K562 (cell line): ENCODE measurements around the gene CIAPIN1. TPM values are rescaled to one million over a fixed set of nuclear protein-coding genes. Genes with fewer than 3 reads are reported as not detected.
A peak's percentile ranks its signal among the peaks of the same experiment; 100 is the strongest.

Source experiments
- ASH1L ChIP-seq: fragments of 450-650 bp; IDR thresholded peaks from 2 replicates; pipeline ENCODE4 v1.6.1; 2018; ENCODE audit warnings: borderline replicate concordance, mild to moderate bottlenecking, low read depth; ENCODE audit not compliant: partially characterized antibody
- BHLHE40 ChIP-seq: IDR thresholded peaks from 2 replicates; pipeline ENCODE4 v1.6.1; 2011; ENCODE audit warnings: low read length, improper control_type of control experiment
- GATAD2B ChIP-seq: fragments of 450-650 bp; IDR thresholded peaks from 2 replicates; pipeline ENCODE4 v1.6.1; 2017; ENCODE audit warnings: mild to moderate bottlenecking, borderline replicate concordance
- GMEB1 ChIP-seq: fragments of 250-450 bp; sonication (Bioruptor Pico); IDR thresholded peaks from 2 replicates; pipeline ENCODE4 v1.4.0; 2020; ENCODE audit warnings: mild to moderate bottlenecking
- HDAC3 ChIP-seq: fragments of 450-650 bp; IDR thresholded peaks from 2 replicates; pipeline ENCODE4 v1.6.1; 2018; ENCODE audit warnings: borderline replicate concordance, mild to moderate bottlenecking, moderate library complexity; ENCODE audit not compliant: partially characterized antibody
- HINFP ChIP-seq: fragments of 450-650 bp; conservative IDR thresholded peaks from 2 replicates; pipeline ENCODE4 v1.6.1; 2016; ENCODE audit warnings: missing genetic modification characterization, low read depth, mild to moderate bottlenecking, control low read depth, missing compliant biosample characterization
- ILF3 ChIP-seq: fragments of 450-650 bp; IDR thresholded peaks from 2 replicates; pipeline ENCODE4 v1.6.1; 2018; ENCODE audit warnings: antibody characterized with exemption, mild to moderate bottlenecking, moderate library complexity, borderline replicate concordance
- L3MBTL2 ChIP-seq: fragments of 450-650 bp; IDR thresholded peaks from 2 replicates; pipeline ENCODE4 v1.6.1; 2016; ENCODE audit warnings: mild to moderate bottlenecking, moderate library complexity
- NCOA2 ChIP-seq, 2 experiments: fragments of 450-650 bp; IDR thresholded peaks; 2 replicates each; pipeline ENCODE4 v1.6.1; 2018; ENCODE audit warnings: mild to moderate bottlenecking in 2 of 2, moderate library complexity in 1 of 2; ENCODE audit not compliant: partially characterized antibody in 2 of 2
- POLR2B ChIP-seq: fragments of 450-650 bp; IDR thresholded peaks from 2 replicates; pipeline ENCODE4 v1.6.1; 2018; ENCODE audit warnings: low read depth; ENCODE audit not compliant: partially characterized antibody
- PTRF ChIP-seq: fragments of 450-650 bp; IDR thresholded peaks from 2 replicates; pipeline ENCODE4 v1.6.1; 2016; ENCODE audit warnings: mild to moderate bottlenecking, missing genetic modification characterization, missing compliant biosample characterization
- RBBP5 ChIP-seq: fragments of 200-600 bp; sonication (generic); IDR thresholded peaks from 2 replicates; pipeline ENCODE4 v1.6.1; 2012; ENCODE audit warnings: borderline replicate concordance, mild to moderate bottlenecking, low read length, control low read depth, inconsistent platforms; ENCODE audit not compliant: insufficient read depth, poor library complexity, severe bottlenecking
- RCOR1 ChIP-seq, 2 experiments: IDR thresholded peaks; 2 replicates each; pipeline ENCODE4 v1.6.1; 2012; ENCODE audit warnings: low read depth in 2 of 2, low read length in 2 of 2, borderline replicate concordance in 1 of 2, improper control_type of control experiment in 1 of 2
- SMAD2 ChIP-seq: fragments of 150-350 bp; IDR thresholded peaks from 2 replicates; pipeline ENCODE4 v1.6.1; 2014; ENCODE audit warnings: low read depth, mild to moderate bottlenecking, low read length
- SP2 ChIP-seq: IDR thresholded peaks from 2 replicates; pipeline ENCODE4 v1.6.1; 2011; ENCODE audit warnings: mild to moderate bottlenecking, low read depth, low read length, moderate library complexity; ENCODE audit not compliant: poor library complexity, severe bottlenecking; ENCODE audit errors: extremely low read depth
- TCF3 ChIP-seq: sonication (generic); formaldehyde crosslinking; IDR thresholded peaks from 2 replicates; pipeline ENCODE4 v1.4.0; 2020; ENCODE audit warnings: mild to moderate bottlenecking, missing genetic modification reagents
- XRCC5 ChIP-seq: fragments of 200-400 bp; formaldehyde crosslinking; IDR thresholded peaks from 2 replicates; pipeline ENCODE4 v1.6.1; 2017; ENCODE audit warnings: low read depth, mild to moderate bottlenecking, low read length
- YBX1 ChIP-seq: fragments of 450-650 bp; IDR thresholded peaks from 2 replicates; pipeline ENCODE4 v1.7.1; 2016; ENCODE audit warnings: mild to moderate bottlenecking
- ZBED1 ChIP-seq: IDR thresholded peaks from 2 replicates; pipeline ENCODE4 v1.6.1; 2014
- ZNF644 ChIP-seq: fragments of 200-800 bp; sonication (Bioruptor generic); IDR thresholded peaks from 2 replicates; pipeline ENCODE4 v1.6.1; 2016; ENCODE audit warnings: low read depth, missing genetic modification characterization, missing compliant biosample characterization
- ZNF699 ChIP-seq: fragments of 250-450 bp; sonication (Bioruptor Pico); IDR thresholded peaks from 2 replicates; pipeline ENCODE4 v1.8.0; 2021; ENCODE audit warnings: mild to moderate bottlenecking, moderate library complexity; ENCODE audit not compliant: insufficient replicate concordance
- ZZZ3 ChIP-seq: fragments of 450-650 bp; IDR thresholded peaks from 2 replicates; pipeline ENCODE4 v1.6.1; 2016; ENCODE audit warnings: antibody characterized with exemption, mild to moderate bottlenecking, moderate library complexity
- polyA plus RNA-seq, 8 experiments: library from polyadenylated mRNA; depleted of rRNA in 4 of 8; stranded (reverse) in 5 of 8; unstranded in 3 of 8; fragments of >200 nt; fragmentation: Nextera tagmentation in 2 of 8; fragmentation: Illumina TruSeq in 1 of 8; extraction: Ambion mirVana in 2 of 8; extraction: Trizol in 1 of 8; gene quantifications; 2 replicates each; pipeline versions ENCODE4 v1.2.1 to v1.2.3, GENCODE V29; 2011 to 2014; ENCODE audit warnings: inconsistent platforms in 1 of 8, missing spikeins in 1 of 8
- total RNA-seq, 7 experiments: library from RNA; depleted of rRNA in 6 of 7; stranded (reverse); fragments of >200 nt in 6 of 7; fragmentation: Illumina TruSeq in 2 of 7; extraction: Trizol in 2 of 7; gene quantifications; 2 replicates each; pipeline versions ENCODE4 v1.2.1 to v1.2.3, GENCODE V29; 2011 to 2021; ENCODE audit warnings: low replicate concordance in 1 of 7
- TF ChIP-seq, protein P1 (sequence below): fragments of 250-450 bp; sonication (Bioruptor Pico); IDR thresholded peaks from 2 replicates; pipeline ENCODE4 v1.5.0; 2021; ENCODE audit warnings: mild to moderate bottlenecking, borderline replicate concordance

The CIAPIN1 gene
- total and polyA plus RNA-seq, 9 of the 15 experiments (the other 6 are each of a cell fraction or from before 2014, with no cell fraction given): 71.8 to 263 (median 95.7) TPM

GRCh38 chr16:57462209-57462977, 15.2 kb upstream of the CIAPIN1 start, which contains the start of gene POLR2C (continued):
- TF ChIP-seq HDAC3 (peak; percentile 59), SP2 (peak; percentile 91), GMEB1 (CRISPR knock-in tag) (peak; percentile 57), ZNF644 (tag) (no peak), GATAD2B (peak; percentile 91), POLR2B (peak; percentile 97), RCOR1 (IDR thresholded peaks at IDR 0.05; ENCODE audit: borderline replicate concordance in 1 of 2, low read depth in 2 of 2, low read length in 2 of 2) (peak in 1 of 2 experiments; percentile 68; a peak in 2 of 4 replicates), BHLHE40 (peak; percentile 26; the same call in 1 of the 2 replicates), SMAD2 (no peak), YBX1 (no peak), ZNF699 (CRISPR knock-in tag) (no peak), XRCC5 (peak; percentile 87; the same call in 1 of the 2 replicates), ZZZ3 (peak; percentile 72), NCOA2 (IDR thresholded peaks at IDR 0.05; ENCODE audit: partially characterized antibody in 2 of 2) (no peak), ZBED1 (no peak), L3MBTL2 (peak; percentile 48; the same call in 1 of the 2 replicates), ASH1L (no peak), ILF3 (no peak), RBBP5 (peak; percentile 94), TCF3 (CRISPR knock-in tag) (peak; percentile 40; the same call in 1 of the 2 replicates), PTRF (no peak), HINFP (no peak)
- TF ChIP-seq, protein P1, sequence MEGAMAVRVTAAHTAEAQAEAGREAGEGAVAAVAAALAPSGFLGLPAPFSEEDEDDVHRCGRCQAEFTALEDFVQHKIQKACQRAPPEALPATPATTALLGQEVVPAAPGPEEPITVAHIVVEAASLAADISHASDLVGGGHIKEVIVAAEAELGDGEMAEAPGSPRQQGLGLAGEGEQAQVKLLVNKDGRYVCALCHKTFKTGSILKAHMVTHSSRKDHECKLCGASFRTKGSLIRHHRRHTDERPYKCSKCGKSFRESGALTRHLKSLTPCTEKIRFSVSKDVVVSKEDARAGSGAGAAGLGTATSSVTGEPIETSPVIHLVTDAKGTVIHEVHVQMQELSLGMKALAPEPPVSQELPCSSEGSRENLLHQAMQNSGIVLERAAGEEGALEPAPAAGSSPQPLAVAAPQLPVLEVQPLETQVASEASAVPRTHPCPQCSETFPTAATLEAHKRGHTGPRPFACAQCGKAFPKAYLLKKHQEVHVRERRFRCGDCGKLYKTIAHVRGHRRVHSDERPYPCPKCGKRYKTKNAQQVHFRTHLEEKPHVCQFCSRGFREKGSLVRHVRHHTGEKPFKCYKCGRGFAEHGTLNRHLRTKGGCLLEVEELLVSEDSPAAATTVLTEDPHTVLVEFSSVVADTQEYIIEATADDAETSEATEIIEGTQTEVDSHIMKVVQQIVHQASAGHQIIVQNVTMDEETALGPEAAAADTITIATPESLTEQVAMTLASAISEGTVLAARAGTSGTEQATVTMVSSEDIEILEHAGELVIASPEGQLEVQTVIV: no peak
